WI38 (cell line): Measurements from ENCODE around the gene BTG4.

ENCODE experiments used
- H3K4me3 ChIP-seq: 2 replicates; pipeline ENCODE4 v1.5.1; 2011; ENCODE audit warnings: low read depth, mild to moderate bottlenecking, control low read depth, low read length
- CTCF ChIP-seq: IDR thresholded peaks from 2 replicates; pipeline ENCODE4 v1.5.1; 2012; ENCODE audit warnings: low read depth, mild to moderate bottlenecking, control low read depth, low read length

BTG4 gene

DNA sequence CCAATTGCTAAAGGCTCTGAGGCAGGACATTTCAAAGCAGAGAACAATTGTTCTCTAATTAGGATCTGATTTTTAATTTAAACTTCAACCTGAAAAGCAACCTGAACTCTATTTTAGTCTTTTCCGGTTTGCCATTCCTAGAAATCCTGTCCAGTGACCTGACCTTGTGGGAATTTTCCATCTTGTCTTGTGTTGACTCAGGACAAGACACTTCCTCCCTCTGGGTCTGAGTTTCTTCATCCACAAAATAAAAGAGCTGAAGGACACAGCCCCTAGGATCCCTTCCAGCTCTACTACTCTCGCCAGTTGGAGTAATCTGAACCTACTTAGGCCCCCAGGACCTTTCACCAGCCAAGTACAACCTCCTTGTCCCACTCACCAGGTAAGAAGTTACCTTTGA is 66.6 kb downstream of the BTG4 start:
- no peak overlapping the region for H3K4me3 ChIP-seq
- no peak for TF ChIP-seq CTCF
